GM18873 (cell line): ENCODE measurements around the gene PLEKHG4B.

Source experiments
- ATAC-seq: cut with Tn5 transposase; IDR thresholded peaks from one replicate; pipeline ENCODE4 v1.9.1; 2021; ENCODE audit warnings: mild to moderate bottlenecking, moderate library complexity, moderate number of reproducible peaks; ENCODE audit not compliant: unreplicated experiment, low FRiP score

The PLEKHG4B gene

DNA sequence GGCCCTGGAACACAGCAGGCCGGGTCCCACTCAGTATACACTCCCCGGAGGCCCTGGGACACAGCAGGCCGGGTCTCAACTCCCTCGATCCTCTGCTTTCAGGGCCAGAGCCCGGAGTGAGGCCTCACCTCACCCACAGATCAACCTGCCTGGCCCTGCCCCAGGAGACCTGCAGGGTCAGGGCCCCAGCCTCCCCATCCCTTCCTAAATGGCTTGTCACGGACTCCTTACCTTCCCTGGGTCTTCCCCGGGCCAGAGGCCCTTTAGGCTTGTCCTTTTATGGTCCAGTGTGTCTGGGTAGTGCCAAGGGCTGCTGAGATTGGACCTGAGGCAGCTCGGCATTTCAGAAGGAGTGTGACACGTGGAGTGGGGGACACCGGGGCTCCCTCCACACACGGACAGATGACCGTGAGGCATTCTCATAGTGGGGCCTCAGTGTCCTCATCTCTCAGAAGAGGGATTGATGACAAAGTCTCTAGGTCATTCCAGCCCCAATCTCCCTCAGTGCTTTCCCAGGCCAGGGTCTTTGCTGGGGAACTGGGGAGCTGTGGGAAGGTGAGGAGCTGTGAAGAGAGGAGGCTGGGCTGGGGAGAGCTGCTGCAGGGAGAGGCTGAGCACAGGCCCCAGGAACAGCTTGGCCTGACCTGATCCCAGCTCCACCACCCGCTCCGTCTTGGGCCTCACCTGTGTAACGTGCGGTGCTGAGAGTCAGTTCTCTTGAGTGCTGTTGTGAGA, 18.0 kb upstream of the PLEKHG4B start:
- no peak for ATAC-seq

DNA sequence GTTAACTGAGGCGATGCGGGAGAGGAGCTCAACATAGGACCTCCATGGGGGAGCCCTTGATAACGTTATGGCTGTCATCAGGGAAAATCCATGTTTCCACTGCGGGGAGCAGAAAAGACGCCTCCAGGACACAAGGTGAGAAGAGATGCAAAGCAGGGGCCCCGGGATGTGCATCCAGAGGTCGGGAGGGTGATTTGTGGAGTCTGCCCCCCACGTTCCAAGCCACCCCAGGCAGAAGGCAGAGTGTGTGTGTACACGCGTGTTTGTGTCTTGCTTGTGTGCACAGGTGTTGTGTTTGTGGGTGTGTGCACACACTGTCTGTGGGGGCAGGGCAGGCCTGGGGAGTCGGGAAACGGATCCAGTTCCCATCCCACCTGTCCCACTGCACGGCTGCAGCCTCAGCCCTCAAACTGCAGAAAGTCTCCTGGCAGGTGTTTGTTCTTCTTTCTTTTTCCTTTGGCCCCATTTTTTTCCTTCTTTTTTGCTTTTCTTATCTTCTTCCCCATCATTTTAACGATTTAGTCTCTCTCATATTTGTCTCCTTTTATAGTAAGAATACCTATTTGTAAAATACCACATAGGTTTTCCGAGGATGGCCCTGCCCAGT, 17.4 kb upstream of the PLEKHG4B start:
- no peak for ATAC-seq

DNA sequence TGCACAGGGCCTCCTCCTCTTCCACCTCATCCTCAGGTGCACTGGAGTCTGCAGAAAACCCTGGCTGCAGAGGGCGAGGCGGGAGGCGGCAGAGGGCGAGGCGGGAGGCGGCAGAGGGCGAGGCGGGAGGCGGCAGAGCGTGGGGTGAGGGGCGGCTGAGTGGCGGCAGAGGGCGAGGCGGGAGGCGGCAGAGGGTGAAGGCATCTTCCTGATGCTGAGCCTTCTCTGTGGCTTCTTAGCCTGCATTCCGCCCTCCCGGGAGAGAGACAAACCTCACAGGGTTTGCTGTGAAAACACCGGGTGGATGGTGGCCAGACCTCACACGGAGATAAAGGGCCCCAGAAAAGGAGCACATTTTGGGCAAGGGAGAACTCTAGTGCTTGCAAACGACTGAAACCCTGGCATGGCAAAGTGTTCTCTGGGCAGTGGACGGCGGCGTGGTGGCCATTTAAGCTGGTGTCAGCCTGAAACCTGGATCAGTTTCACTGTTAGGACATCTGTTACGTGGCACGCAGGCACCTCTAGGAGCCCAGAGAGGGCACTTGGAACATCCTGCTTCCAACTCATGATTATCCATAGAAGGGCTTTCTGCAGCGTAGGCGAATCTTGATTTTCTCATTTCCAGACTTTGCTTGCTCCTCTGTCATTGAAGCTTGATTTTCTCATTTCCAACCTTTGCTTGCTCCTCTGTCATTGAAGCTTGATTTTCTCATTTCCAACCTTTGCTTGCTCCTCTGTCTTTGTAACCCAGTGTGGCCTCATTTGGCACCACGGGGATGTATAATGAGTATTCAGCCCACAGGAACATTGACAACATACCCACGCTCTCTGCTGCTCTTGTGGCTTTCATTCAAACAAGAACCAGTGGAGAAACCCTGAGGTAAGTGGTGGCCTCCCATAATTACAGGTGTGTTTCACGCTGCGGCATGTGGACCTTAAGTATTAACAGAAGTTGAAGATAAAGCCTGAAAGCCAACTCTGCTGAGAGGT, 16.3 kb upstream of the PLEKHG4B start:
- no peak for ATAC-seq

DNA sequence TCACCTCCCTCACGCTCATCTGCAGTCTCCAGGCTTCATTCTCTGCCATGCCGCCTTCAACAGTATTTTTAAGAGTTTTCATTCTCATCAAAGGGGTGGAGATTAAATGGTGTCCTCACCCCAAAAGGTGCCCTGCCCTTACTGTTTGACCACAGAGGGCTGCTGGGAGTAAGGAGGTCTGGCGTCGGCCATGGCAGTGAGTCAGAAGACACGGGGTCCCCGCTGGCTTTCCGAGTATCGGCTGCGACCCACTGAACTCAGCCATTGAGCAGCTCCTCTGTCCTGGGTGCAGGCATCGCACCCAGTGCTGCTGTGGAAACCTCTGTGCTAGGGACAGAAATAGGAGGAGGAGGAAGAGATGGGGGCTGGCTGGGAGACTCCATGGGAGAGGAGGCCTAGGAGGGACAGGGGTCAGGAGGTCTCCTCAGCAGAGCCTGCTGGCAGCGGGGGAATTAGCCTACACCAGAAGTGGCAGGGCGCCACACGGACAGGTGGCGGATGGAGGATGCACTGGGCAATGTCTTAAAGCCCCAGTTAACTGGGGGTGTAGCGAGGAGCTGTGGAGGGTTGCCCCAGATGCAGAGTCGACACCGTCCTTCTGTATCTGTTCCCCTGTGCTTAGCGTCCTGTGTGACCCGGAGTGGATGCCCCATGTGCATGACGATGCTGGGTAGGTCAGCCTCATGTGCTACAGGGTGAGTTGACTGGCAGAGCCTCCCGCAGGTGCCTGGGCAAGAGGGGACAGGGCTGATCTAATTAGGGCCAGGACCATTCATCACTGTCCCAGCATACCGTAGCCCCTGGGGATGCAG, 15.4 kb upstream of the PLEKHG4B start:
- no peak for ATAC-seq

DNA sequence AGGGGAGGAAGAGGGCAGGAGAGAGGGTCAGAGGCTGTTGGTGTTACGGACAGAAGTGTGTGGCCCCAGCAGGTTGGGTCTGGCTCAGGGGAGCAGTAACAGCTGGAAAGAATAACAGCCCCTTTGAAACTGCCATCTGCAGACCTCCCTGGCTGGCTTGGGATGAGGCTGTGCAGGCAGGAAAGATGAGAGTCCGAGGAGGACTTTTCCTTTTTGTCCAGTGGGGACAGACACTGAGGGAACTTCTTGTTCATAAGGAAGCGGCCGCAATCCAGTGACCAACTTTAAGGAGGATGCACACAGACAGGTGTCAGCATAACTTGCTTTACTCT, 14.8 kb upstream of the PLEKHG4B start:
- ATAC-seq = no peak

DNA sequence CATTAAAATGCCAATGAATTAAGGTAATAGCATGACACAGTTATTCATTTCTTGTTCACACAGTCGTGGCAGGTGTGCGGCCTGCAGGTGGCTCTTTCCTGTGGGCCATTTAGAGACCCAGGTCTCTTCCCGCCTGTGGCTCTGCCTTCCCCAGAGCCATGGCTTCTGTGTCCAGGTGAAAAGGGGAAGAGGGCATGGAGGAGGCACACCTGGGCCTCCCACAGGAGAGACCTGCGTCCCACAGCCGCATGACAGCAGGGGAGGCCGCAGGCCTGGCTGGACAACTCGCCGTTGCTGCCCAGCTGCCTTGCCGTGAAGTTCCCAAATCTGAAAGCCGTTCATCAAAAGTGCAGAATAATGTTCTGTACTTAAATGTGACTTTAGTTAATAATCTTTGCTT, 14.4 kb upstream of the PLEKHG4B start:
- no peak for ATAC-seq

DNA sequence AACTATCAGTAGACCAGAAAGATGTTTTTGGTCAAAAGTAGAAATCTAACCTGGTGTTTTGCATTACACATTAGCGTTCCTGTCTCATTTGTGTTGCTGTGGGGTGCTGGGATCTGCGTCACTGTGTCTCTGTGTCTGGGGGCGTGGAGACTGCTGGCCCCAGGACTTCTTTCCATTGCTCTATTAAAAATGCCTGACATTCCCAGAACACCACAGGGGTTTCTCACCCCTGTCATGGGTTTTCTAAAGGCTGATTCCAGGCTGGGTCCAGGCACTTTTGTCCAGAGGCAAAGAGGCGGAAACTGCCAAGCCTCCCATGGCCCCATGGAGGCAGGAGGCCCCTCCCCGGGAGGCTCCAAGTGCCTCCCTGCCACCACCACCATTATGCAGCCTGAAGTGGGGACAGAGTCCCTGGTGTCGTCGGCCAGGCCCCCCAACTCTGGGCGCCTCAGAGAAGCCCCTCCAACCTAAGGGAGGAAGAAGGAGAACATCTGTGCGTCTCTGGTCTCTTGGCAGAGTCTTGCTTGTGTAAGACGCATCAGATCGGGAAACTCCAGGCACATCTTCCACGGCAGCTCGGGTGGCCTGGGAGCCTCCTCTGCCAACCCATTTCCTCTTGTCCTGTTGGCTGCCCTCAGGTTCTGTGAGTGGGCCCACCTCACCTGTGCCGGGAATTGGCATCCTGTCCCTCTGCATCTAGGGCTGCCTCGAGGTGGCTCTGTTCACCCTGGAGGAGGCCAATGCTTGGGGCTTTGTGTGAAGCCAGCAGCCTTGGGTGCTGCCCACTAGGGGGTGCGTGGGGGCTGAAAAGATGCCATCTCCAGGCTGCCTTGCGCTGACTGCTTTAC, 13.8 kb upstream of the PLEKHG4B start:
- ATAC-seq = no peak

DNA sequence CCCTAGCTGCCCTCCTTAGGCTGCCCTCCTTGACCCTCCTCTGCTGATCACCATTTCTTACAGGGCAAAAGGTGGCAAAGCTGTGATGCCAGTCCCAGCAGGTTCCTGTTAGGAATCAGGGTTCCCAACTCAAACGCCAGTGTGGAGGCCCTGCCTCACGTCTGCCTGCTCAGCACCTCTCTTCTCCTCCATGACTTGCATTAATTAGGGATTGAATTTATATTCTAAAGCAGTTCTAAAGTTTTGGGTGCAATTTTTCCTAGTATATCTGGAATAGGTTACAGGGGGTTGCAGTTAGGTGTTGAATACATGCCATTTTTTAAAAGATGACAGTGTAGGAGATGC, 13.2 kb upstream of the PLEKHG4B start:
- ATAC-seq = no peak

DNA sequence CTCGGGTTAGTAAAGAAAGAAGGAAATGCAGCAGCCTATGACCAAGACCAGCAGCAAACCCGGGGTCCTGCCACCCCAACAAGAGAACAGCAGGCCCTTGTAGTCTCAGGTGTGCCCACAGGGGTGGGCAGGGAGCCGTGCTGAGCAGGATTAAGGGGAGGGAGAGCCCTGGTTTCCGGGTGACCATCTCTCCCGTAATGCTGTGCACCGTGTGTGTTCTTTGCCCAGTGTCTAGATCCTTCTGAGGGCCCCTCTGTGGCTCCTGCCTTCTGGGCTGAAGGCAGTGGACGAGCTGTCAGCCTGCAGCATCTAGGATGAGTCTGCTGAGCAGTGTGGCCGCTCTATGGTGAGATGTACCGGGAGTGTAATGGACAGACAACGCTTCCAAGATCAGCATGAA, 12.7 kb upstream of the PLEKHG4B start:
- ATAC-seq = no peak

DNA sequence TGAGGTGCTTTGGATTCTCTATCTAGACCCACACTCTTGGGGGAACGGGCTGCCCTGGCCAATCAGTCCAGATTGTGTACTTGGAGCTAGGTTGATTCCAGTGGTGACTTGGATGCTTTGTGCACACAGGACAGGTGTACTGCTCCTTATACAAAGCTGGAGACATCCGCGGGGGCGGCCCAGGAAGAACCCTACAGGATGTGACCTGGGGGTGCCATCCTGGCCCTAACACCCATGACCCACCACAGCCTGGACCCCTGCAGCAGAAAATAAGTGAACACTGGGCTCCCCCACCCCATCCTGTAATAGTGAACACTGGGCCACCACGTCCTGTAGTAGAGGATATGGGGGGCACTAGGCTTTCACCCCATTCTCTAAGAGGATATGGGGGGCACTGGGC, 12.1 kb upstream of the PLEKHG4B start:
- no peak for ATAC-seq

DNA sequence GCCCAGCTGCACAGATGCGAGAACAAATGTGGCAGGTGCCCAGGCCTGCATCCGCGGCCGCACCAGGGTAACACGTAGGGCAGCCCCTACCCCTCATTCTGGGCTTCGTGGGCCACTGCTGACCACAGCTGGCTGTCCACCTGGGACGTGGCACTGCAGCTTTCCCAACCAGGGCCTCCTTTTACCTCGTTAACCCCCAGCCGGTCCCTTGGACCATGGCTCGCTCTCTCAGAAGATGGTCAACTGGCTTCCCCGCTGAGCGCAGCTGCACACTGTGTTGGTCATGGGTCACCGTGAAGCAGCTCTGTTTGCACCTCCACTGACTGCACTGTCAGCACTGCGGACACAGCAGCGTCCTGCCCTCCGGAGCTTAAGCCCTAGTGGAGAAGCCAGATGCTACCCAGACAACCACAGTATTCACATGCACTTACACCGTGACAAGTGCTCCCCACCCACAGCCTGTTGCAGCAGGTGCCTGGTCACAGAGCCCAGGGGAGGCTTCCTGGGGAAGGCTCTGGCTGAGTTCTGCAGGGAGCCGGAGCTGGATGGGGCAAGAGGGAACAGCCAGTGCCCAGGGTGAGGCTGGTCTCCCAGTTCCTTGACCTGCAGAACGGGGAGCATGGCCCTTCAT, 10.5 kb upstream of the PLEKHG4B start:
- ATAC-seq = no peak

DNA sequence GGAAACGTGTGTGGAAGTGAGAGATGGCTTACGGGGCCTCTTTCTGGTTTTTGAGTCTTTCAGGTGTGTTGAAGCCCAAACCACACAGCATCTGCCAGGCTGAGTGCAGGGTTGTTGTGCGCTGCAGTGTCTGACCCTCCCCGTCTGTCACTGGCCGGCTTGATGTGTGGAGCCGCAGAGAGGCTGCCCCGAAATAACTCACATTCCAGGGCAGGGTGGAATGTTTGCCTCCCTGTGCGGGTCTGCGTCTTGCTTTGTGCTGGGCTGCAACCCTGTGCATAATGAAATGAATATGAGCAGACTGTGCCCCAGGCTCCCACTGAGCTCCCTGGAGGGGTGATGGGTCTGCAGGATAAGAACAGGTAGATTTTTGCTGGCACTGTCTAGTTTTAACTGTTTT, 9.9 kb upstream of the PLEKHG4B start:
- no peak for ATAC-seq

DNA sequence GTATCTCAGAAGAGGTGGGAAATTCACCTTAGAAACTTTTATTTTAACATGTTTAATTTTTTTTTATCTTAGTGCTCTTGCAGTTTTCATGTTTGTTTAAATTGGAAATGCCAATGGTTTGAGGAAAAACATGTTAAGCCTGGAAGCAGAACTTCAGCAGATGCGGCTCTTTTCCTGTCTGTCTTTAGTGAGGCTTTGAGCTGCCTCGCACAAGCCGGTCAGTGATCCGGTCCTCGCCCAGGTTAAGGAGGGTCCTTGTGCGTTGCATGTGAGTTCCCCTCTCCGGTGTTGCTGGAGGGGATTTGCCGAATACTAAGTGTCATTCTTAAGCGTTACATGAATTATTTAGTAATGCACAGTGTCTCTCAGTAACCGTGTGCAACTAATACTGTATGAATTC, 9.4 kb upstream of the PLEKHG4B start:
- no peak for ATAC-seq

DNA sequence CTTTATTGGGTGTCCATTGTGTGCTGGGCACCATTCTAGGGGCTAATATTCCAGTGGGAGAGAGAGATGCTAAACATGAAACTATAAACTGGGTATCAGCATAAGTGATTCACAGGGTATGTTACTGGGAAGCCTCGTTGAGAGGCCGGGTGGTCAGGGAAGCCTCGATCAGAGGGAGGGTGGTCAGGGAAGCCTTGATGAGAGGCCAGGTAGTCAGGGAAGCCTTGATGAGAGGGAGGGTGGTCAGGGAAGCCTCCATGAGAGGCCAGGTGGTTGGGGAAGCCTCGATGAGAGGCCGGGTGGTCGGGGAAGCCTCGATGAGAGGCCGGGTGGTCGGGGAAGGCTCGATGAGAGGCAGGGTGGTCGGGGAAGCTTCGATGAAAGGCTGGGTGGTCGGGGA, 8.9 kb upstream of the PLEKHG4B start:
- ATAC-seq = no peak

DNA sequence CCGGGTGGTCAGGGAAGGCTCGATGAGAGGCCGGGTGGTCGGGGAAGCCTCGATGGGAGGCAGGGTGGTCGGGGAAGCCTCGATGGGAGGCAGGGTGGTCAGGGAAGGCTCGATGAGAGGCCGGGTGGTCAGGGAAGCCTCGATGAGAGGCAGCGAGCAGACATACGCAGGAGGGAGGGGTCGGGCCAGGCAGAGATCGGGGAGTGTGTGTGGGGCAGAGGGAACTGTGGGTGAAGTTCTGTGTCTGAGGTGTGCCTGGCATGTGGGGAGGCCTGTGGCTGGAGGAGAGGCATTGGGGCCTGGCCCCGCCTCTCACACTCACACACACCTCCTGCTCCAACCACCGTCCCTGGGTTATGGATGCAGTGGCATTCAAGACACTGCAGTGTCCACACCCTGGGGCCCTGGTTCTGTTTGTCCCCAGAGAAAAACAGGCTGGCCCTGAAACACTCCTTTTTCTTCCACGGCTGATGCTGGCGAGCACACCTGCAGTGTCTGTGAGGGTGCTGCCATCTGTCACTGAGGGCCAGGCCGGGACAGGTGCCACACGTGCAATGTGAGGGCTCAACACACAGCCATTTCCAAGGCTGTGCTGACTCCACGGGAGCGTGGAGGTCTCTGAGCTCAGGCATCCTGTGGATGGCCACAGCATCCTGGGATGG, 6.5 kb upstream of the PLEKHG4B start:
- no peak for ATAC-seq

DNA sequence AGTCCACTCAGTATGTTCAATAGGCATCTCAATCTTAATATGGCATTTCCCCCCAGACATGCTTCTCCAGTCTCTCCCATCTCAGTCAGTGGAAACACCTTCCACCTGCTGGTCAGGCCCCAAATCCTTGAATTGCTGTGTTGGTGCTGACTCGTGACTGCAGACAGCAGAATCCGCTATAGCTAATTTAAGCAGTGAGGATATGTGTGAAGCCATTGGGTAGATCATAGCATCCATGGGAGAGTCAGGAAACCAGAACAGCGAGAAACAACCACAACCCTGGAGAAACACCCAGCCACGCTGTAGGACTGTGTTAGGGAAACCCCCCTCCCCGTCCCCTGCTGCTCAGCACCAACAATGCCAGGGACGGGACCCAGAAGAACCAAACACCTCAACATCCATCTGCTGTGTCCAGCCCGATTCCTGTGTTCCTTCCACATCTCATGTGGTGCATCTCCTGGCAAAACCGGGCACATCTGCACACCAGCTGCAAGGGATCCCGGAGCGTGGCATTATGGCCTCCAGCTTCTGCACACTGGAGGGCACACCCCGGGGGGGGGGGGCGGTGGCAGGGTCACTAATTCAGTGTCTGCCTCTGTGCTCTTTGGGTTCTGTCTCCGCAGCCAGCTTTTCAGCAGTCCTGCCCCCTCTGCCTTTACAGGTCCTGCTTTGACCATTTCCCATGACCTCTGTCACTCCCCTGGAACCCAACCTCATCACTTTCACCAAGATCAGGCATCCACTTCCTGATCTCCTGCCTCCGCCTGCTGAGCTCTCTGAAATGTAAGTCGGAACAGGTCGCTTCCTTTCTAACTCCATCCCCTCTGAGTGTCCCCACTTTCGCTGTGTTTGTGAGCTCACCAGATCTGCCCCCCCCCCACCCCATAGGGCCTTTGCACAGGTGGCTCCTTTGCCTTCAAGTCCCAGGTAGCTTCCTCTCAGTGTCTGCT, 2.4 kb upstream of the PLEKHG4B start:
- no peak for ATAC-seq

DNA sequence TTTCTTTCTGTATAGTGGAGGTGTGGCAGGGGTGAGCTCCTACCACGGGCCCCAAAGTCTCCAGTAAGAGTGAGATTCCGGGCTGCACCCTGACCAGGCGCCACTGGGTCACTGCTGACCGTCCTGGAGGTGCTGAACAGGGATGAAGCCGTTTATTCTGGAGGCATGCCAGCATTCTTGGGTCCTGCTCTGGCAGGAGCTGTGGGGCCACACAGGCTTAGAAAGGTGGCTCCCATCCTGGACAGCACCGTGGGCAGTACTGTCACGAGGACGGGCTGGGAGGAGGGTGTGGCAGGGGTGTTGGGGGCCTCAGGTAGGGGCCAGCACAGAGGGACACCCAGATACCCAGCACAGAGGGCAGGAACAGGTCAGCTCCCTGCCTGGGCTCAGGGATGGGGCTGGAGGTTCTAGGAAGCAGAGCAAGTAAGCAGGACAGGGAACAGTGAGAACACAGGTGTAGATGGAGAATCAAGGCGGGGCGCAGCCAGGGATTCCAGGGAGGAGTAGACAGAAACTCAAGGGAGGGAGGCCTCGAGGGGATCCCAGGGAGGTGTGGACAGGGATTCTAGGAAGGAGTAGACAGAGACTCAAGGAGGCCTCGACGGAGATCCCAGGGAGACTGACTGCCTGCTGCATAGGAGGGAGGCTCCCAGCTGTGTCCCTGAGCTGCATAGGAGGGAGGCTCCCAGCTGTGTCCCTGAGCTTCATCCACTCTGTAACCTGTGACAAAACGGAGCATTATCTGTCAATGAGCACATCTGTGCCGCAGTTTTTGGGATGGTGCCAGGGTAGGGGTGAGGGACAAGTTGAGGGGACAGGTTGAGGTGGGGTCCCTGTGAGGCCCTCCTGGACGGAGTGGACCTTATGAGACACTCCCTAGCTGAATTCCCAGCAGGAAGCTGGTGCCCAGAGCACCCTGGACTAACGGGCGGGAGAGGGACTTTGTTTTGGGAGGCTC, 1.1 kb upstream of the PLEKHG4B start:
- no peak for ATAC-seq
